IPS DF 4.7 (cell line): ENCODE results near the gene ERC1.

Experiments used
- DNase-seq: peaks from one replicate; pipeline ENCODE4 v3.0.0-alpha.2; 2013; ENCODE audit warnings: low spot score; ENCODE audit errors: extremely low read depth

Gene ERC1

GRCh38 chr12:1382151-1382550 is 391.1 kb downstream of the ERC1 start:
- DNase-seq: no peak

GRCh38 chr12:1382826-1383225 is 391.8 kb downstream of the ERC1 start:
- no peak for DNase-seq

- no peak for DNase-seq
Observed at GRCh38 chr12:1383758-1384157, 392.7 kb downstream of the ERC1 start.

- no peak for DNase-seq
Observed at GRCh38 chr12:1384910-1385309, 393.9 kb downstream of the ERC1 start.

GRCh38 chr12:1391722-1392121 is 400.7 kb downstream of the ERC1 start:
- peak; percentile 22 for DNase-seq

DNA sequence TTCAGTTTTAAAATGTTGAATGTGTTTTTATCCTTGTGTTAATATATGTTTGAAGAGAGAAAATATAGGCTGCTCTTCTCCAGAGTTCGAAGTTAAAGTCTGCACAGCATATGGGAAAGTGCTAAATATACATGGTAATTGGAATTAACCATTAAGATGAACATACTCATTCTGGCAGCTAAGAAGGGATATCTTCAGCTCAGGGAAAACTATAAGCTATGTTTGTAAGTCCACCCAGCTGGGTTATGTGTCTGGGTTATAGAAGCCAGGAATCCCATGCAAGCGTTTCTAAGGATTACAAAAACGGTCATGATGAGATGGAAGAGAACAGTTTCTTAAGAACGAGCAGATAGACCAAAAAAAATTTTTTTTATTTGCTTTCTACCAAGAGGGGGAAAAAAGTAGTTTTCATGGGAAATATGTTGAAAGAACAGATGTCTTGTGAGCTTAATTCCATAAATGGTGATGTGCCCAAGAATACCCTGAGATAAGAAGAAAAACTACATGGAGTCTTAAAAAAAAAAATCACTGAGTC is 404.5 kb downstream of the ERC1 start:
- no peak for DNase-seq

DNA sequence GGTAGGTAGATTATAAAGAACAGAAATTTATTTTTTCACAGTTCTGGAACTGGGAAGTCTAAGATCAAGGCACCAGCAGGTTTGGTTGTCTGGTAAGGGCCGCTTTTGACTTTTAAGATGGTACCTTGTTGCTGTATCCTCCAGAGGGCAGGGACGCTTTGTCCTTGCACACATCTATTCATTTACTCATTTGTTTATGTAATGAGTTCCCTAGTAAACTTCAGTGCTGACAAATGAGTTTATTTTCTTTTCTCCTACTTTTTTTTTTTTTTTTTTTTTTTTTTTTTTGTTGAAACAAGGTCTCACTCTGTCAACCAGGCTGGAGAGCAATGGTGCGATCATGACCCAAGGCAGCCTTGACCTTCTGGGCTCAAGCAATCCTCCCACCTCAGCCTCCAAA is 407.6 kb downstream of the ERC1 start:
- DNase-seq: no peak

- no peak for DNase-seq
Observed at GRCh38 chr12:1401891-1402290, 410.9 kb downstream of the ERC1 start.

DNA sequence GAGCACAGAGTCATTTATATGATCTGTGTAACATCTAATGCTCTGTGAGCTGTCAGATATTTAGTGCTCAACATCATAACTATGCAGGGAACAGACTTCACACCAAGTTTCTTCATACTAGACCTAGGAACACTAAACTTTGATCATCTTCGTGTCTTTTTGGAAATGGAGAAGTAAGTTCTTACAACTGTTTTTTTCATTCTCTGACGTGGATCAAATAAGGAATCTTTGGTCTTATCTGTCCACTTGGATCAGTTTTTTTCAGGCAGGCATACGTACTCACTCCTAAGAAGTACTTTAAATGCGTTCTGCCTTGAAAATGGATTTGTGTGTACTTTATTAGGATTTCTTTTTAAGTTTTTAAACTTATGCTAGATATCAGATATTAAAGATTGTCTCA is 412.4 kb downstream of the ERC1 start:
- no peak for DNase-seq

DNA sequence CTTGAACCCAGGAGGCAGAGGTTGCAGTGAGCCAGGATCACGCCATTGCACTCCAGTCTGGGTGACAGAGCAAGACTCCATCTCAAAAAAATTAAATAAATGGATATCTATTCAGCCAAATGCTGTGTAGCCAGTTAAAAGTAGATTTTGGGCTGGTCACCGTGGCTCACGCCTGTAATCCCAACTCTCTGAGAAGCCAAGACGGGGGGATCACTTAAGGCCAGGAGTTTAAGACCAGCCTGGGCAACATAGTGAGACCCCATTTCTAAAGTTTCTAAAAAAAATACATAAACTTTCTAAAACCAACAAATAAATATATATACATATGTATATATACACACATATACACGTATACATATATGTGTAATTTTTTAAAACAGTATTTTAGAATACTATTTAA is 414.6 kb downstream of the ERC1 start:
- no peak for DNase-seq

GRCh38 chr12:1410794-1411193 is 419.8 kb downstream of the ERC1 start:
- DNase-seq: no peak

GRCh38 chr12:1413930-1414329 is 422.9 kb downstream of the ERC1 start:
- DNase-seq: no peak

DNA sequence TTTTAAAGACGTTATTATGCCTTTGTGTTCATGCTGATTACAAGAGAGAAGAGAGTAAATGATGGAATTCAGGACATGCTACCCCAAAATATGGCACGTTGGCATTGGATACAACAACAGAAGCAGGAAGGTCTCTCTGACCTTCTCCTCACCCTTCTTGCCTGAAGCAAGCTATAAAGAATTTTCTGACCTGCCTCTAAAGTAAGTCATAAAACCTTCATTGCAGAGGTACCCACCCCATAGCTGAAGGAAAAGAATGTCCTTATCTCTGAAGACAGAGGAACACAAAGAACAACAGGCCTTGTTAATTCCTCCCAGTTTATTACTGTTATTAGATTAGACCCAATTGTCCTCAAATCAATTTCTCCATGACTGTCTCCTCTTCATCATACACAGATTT is 427.1 kb downstream of the ERC1 start:
- DNase-seq: no peak

DNA sequence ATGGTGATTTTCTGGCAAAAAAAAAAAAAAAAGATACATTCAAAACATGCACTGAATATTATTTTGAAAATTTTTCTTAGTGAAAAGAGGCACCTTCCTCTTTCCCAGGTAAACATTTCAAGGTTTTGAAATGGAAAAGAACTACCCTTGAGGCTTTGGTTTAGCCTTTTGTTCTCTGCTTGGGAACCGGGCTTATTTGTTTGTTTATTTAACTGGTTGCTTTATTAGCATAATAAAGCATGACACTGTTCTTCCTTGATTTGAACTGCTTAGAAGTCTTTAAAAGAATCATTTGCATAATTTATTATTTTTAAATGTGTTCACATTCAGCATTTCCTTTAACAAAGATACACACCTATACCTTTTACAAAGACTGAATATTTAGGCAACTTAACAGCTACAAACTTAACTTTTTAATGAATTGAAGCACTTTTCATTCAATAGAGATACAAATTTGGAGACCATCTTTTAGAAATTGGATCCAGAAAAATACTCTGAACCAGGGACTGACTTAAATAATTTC is 428.9 kb downstream of the ERC1 start:
- peak; percentile 62 for DNase-seq

- DNase-seq: no peak
Observed at GRCh38 chr12:1421091-1421846, 430.2 kb downstream of the ERC1 start.

- DNase-seq: no peak
Observed at GRCh38 chr12:1422604-1423315, 431.7 kb downstream of the ERC1 start.

- no peak for DNase-seq
Observed at GRCh38 chr12:1424674-1425395, 433.8 kb downstream of the ERC1 start.

DNA sequence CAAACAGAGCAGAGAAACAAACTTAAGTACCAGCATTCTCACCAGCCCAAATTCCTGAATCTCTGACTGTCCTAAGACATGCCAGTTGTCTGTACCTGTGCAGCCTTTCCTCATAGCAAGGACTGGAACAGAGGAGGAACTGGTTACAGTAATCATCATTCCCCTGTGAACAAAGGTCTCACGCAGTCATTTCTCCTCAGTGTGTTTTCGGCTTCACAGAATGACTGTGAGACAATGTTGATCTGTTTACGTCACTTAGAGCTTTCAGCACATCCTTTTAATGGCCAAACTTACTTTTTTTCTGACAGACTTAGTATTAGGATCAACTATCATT is 434.3 kb downstream of the ERC1 start:
- DNase-seq: no peak

- no peak for DNase-seq
Observed at GRCh38 chr12:1428671-1429070, 437.6 kb downstream of the ERC1 start.

- no peak for DNase-seq
Observed at GRCh38 chr12:1429980-1430379, 439.0 kb downstream of the ERC1 start.

DNA sequence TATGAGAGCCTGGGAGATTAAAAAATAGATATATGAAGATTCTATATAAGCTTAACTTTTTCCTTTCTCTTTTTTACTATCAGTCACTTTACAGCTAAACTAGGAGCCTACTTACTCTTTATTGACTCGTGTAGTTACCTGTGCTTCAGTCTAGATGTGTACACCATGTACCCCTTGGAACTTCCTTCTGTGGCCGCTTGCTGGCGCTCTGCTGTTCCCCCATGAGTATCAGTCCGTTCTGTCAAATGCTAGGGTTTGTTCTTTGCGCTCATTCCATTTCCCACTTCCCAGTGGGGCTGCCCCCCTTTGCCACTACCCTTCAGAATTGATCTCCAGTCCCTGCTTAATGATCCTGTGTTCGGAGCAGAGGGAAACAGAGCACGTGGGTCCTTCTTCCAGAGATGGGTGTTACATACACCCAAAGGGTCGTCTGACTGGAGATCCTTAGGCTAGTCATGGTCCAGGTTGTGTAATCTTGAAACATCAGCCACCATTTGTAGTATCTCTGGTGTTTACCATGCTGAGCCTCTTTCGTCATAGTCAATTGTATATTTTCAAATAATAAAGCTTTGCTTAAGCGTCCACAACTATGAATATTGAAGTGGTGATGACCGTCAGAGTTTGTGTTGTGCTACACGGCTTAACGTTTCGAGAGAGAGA is 443.4 kb downstream of the ERC1 start:
- DNase-seq: no peak
